Fibroblast of pulmonary artery (primary cell): Measurements from ENCODE around the gene DOCK4.
A peak's percentile ranks its signal among the peaks of the same experiment; 100 is the strongest.

Source experiments
- DNase-seq: peaks from one replicate; pipeline ENCODE4 v3.0.0-alpha.2; 2010; ENCODE audit warnings: low read depth
- H3K4me3 ChIP-seq: replicated peaks from 2 replicates; pipeline ENCODE4 v1.5.1; 2011; ENCODE audit warnings: low read depth, mild to moderate bottlenecking, control low read depth, low read length, moderate library complexity
- CTCF ChIP-seq: IDR thresholded peaks from 2 replicates; pipeline ENCODE4 v1.5.1; 2011; ENCODE audit warnings: mild to moderate bottlenecking, control low read depth, low read length, inconsistent platforms; ENCODE audit errors: missing control alignments

DOCK4 gene

DNA sequence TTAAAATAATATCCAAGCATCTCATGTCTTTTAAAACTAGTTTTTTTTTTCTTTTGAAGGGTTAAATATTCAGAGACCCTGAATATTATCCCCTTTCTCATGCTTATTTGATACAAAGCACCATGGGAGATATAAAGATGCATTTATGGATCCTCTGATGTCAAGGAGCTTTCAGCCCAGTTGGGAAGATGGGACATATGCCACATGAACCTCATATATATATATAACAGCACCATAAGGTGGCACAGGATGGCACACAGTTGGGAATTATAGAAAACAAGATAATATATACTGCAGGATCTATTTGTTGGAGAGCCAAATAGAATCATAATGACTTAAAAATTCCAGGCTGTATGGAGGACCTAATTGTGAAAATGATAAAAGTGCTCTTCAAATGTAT is 458.5 kb downstream of the DOCK4 start:
- H3K4me3 ChIP-seq, result no peak overlapping the region
- TF ChIP-seq CTCF, result no peak
- DNase-seq, result no peak

- no peak overlapping the region for H3K4me3 ChIP-seq
- TF ChIP-seq CTCF, result no peak
- no peak for DNase-seq
Observed at GRCh38 chr7:111746950-111747349, 459.2 kb downstream of the DOCK4 start.

- peak; percentile 65 for DNase-seq
- no peak for TF ChIP-seq CTCF
- H3K4me3 ChIP-seq, result no peak overlapping the region
Observed at GRCh38 chr7:111744501-111745155, 461.6 kb downstream of the DOCK4 start.

DNA sequence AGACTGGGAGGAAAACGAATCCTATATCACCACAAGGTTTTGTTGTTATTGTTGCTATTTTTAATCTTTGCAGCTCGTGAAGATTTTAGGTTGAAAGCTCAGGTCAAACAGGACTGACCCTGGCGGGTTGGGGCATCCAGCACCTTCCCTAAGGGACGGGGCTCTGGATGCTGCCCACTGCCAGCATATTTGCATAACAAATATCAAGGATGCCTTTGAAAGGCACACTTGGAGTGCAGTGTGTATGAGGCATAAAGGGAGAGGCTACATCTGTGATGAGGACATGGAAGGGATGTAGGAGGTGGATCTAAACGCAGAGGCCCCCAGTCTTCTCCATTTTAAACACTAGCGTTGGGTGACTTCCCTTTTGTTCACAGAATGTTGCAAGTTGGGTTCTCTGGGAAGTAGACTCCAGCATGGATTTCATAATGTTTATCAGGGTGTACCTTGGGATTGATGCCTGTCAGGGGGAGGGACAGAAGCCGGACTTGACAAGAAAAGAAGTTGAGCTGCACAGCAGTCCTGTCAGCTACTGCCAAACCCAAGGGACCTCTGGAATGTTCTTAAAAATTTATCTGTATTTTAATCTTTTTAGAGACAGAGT is 462.9 kb downstream of the DOCK4 start:
- DNase-seq, result no peak
- no peak for TF ChIP-seq CTCF
- H3K4me3 ChIP-seq, result no peak overlapping the region

DNA sequence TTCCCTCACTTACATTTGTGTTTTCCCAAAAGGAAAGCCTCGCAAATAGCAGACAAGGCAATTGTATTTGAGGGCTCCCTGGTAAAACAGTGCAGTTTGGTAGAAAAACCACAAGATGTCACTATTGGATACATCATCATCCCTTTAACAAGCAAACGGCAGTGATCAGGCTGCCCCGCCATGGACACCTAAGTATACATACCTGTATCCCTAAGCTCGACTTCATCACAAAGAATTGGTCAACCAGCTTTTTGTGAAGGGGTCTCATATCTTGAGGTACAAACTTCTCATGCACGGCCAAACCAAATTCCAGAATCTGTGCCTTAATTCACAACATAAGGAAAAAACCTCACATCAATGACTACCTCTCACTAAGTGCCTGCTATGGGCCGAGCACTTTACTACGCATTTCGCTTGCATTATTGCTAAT is 464.4 kb downstream of the DOCK4 start:
- H3K4me3 ChIP-seq, result no peak overlapping the region
- DNase-seq, result peak; percentile 87
- peak; percentile 78 for TF ChIP-seq CTCF

- no peak for TF ChIP-seq CTCF
- no peak for DNase-seq
- H3K4me3 ChIP-seq, result no peak overlapping the region
Observed at GRCh38 chr7:111740942-111741341, 465.3 kb downstream of the DOCK4 start.

- no peak for DNase-seq
- TF ChIP-seq CTCF, result no peak
- H3K4me3 ChIP-seq, result no peak overlapping the region
Observed at GRCh38 chr7:111736552-111736874, 469.7 kb downstream of the DOCK4 start.
